Neural progenitor cell (in vitro differentiated cells): ENCODE results near the gene MYOM1.

ENCODE experiments used
- EZH2 ChIP-seq: fragments of 200-600 bp; sonication (generic); IDR thresholded peaks from 2 replicates; pipeline ENCODE4 v1.6.1; 2017; ENCODE audit warnings: antibody characterized with exemption, mild to moderate bottlenecking, moderate library complexity
- EZH2phosphoT487 ChIP-seq: fragments of 200-600 bp; sonication (generic); IDR thresholded peaks from 2 replicates; pipeline ENCODE4 v1.6.1; 2017; ENCODE audit warnings: antibody characterized with exemption
- TF ChIP-seq, protein P1 (sequence below): fragments of 200-600 bp; sonication (generic); IDR thresholded peaks from 2 replicates; pipeline ENCODE4 v1.5.1; 2017; ENCODE audit warnings: antibody characterized with exemption, mild to moderate bottlenecking

DNA sequence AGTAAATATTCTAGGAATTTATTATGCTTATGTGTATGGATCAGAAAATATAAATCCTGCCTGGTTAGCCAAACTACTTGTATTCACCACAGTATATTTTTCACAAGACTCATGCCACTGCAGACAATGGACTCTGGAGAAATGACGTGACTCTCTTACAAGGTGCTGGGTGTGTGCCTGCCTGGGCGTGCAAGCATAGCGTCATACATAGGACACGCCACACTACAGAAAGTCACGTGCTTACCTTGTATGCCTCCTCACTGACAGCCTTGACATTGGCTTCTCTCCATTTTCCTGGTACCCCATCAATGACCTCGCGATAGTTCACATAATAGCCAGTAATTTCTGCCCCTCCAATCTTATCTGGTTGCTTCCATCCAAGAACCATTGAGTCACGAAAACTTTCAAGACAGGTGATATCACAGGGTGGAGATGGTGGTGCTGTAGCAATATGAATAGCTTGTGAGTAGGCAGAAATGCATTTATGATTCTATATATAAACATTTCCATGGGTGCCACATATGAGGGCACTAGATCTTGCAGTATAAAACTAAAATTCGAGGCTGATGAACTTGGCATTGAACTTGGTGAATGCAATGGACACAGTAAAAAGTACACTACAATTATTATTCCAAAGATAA is 93.2 kb downstream of the MYOM1 start:
- TF ChIP-seq, protein P1, sequence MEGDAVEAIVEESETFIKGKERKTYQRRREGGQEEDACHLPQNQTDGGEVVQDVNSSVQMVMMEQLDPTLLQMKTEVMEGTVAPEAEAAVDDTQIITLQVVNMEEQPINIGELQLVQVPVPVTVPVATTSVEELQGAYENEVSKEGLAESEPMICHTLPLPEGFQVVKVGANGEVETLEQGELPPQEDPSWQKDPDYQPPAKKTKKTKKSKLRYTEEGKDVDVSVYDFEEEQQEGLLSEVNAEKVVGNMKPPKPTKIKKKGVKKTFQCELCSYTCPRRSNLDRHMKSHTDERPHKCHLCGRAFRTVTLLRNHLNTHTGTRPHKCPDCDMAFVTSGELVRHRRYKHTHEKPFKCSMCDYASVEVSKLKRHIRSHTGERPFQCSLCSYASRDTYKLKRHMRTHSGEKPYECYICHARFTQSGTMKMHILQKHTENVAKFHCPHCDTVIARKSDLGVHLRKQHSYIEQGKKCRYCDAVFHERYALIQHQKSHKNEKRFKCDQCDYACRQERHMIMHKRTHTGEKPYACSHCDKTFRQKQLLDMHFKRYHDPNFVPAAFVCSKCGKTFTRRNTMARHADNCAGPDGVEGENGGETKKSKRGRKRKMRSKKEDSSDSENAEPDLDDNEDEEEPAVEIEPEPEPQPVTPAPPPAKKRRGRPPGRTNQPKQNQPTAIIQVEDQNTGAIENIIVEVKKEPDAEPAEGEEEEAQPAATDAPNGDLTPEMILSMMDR: no peak
- TF ChIP-seq EZH2: no peak
- TF ChIP-seq EZH2phosphoT487: no peak
